GM18861 (cell line): ENCODE measurements around the gene OTUB1.
"Not testable (repeated sequence)": the region's sequence is repeated elsewhere in the genome, so short reads cannot be mapped to it uniquely, and the experiment has no call there.

ENCODE experiments used
- ATAC-seq: cut with Tn5 transposase; IDR thresholded peaks from one replicate; pipeline ENCODE4 v1.9.1; 2021; ENCODE audit not compliant: unreplicated experiment

The OTUB1 gene

GRCh38 chr11:64042301-64042700 is 56.1 kb downstream of the OTUB1 start:
- no peak for ATAC-seq

GRCh38 chr11:64043545-64043944 is 57.3 kb downstream of the OTUB1 start:
- ATAC-seq, result no peak

- ATAC-seq, result no peak
Measured at GRCh38 chr11:64044730-64045393, 58.6 kb downstream of the OTUB1 start.

- no peak for ATAC-seq
Measured at GRCh38 chr11:64045700-64046099, 59.5 kb downstream of the OTUB1 start.

GRCh38 chr11:64047373-64047772 is 61.1 kb downstream of the OTUB1 start:
- ATAC-seq, result not testable (repeated sequence)
